IMR-90 (cell line): ENCODE results near the gene DCLRE1B. TPM values are rescaled to one million over a fixed set of nuclear protein-coding genes. Genes with fewer than 3 reads are reported as not detected.

Experiments
- ATAC-seq: fragments of 200-7000 bp; cut with Tn5 transposase; 2 replicates; pipeline ENCODE4 v1.9.1; 2020; ENCODE audit warnings: low read depth, mild to moderate bottlenecking, moderate library complexity
- BruUV-seq: library from RNA; stranded (reverse); fragments of 400-500 nt; replicated peaks from 2 replicates; lab custom pipeline; 2021; lab: Mats Ljungman, UMichigan
- CTCF ChIA-PET: fragments of 300-600 bp; formaldehyde crosslinking; extraction: SDS; loops from one replicate; lab custom pipeline; 2021; ENCODE audit warnings: antibody characterized with exemption; lab: Yijun Ruan, JAX
- POLR2A ChIA-PET: fragments of 300-600 bp; sonication (Branson Sonifier 250); formaldehyde crosslinking; loops from one replicate; lab custom pipeline; 2022; ENCODE audit warnings: antibody characterized with exemption; ENCODE audit not compliant: unreplicated experiment; lab: Charles Lee
- DNase-seq: peaks from one replicate; pipeline ENCODE4 v3.0.0; 2013
- H2AFZ ChIP-seq: replicated peaks from 2 replicates; pipeline ENCODE3; 2013; ENCODE audit warnings: low read length, mild to moderate bottlenecking; ENCODE audit not compliant: poor library complexity
- H2AK5ac ChIP-seq: 2 replicates; pipeline ENCODE4 v1.6.1; 2013; ENCODE audit warnings: low read depth, low read length, inconsistent platforms
- H2AK9ac ChIP-seq: replicated peaks from 2 replicates; pipeline ENCODE3; 2013; ENCODE audit warnings: mild to moderate bottlenecking, low read depth, low read length, moderate library complexity; ENCODE audit not compliant: poor library complexity
- H2BK120ac ChIP-seq: 2 replicates; pipeline ENCODE4 v1.6.1; 2013; ENCODE audit warnings: low read depth, low read length, inconsistent platforms
- H2BK15ac ChIP-seq: 3 replicates; pipeline ENCODE4 v1.6.1; 2013; ENCODE audit warnings: low read depth, low read length, inconsistent platforms
- H2BK20ac ChIP-seq: 2 replicates; pipeline ENCODE4 v1.6.1; 2013; ENCODE audit warnings: low read depth, mild to moderate bottlenecking, inconsistent platforms, low read length, moderate library complexity
- H2BK5ac ChIP-seq: 2 replicates; pipeline ENCODE4 v1.6.1; 2013; ENCODE audit warnings: mild to moderate bottlenecking, low read depth, low read length, inconsistent platforms; ENCODE audit not compliant: poor library complexity, severe bottlenecking
- H3K14ac ChIP-seq: replicated peaks from 2 replicates; pipeline ENCODE4 v1.6.1; 2013; ENCODE audit warnings: low read depth, low read length, inconsistent platforms
- H3K18ac ChIP-seq: 2 replicates; pipeline ENCODE4 v1.6.1; 2013; ENCODE audit warnings: low read depth, low read length, control low read depth
- H3K23ac ChIP-seq: 2 replicates; pipeline ENCODE4 v1.6.1; 2013; ENCODE audit warnings: low read depth, low read length, inconsistent platforms
- H3K27ac ChIP-seq: 2 replicates; pipeline ENCODE4 v1.5.1; 2013; ENCODE audit warnings: mild to moderate bottlenecking, control low read depth, low read length; ENCODE audit not compliant: insufficient read depth
- H3K27me3 ChIP-seq: 2 replicates; pipeline ENCODE4 v1.6.1; 2013; ENCODE audit warnings: low read length; ENCODE audit not compliant: control insufficient read depth, insufficient read depth
- H3K36me3 ChIP-seq: 2 replicates; pipeline ENCODE4 v1.6.1; 2013; ENCODE audit warnings: low read length, mixed read lengths; ENCODE audit not compliant: control insufficient read depth, insufficient read depth
- H3K4ac ChIP-seq: 2 replicates; pipeline ENCODE4 v1.6.1; 2013; ENCODE audit warnings: low read depth, low read length, inconsistent platforms
- H3K4me1 ChIP-seq: 2 replicates; pipeline ENCODE4 v1.6.1; 2013; ENCODE audit warnings: low read length, mixed read lengths; ENCODE audit not compliant: control insufficient read depth, insufficient read depth
- H3K4me2 ChIP-seq: 2 replicates; pipeline ENCODE4 v1.6.1; 2013; ENCODE audit warnings: low read depth, mild to moderate bottlenecking, control low read depth, low read length, moderate library complexity
- H3K4me3 ChIP-seq: 2 replicates; pipeline ENCODE4 v1.5.1; 2013; ENCODE audit warnings: low read depth, mild to moderate bottlenecking, control low read depth, low read length, moderate library complexity; ENCODE audit not compliant: insufficient read depth
- H3K56ac ChIP-seq: 2 replicates; pipeline ENCODE4 v1.6.1; 2013; ENCODE audit warnings: low read length, inconsistent platforms; ENCODE audit not compliant: insufficient read depth; ENCODE audit errors: extremely low read depth
- H3K79me1 ChIP-seq, 2 experiments: 2 replicates each; pipeline ENCODE4 v1.6.1; 2013; ENCODE audit warnings: low read length in 2 of 2, inconsistent platforms in 1 of 2, low read depth in 1 of 2
- H3K9ac ChIP-seq: 2 replicates; pipeline ENCODE4 v1.6.1; 2013; ENCODE audit warnings: low read depth, low read length, control low read depth
- H3K9me1 ChIP-seq: 2 replicates; pipeline ENCODE4 v1.6.1; 2013; ENCODE audit warnings: low read length, inconsistent platforms; ENCODE audit not compliant: insufficient read depth
- H3K9me3 ChIP-seq: 2 replicates; pipeline ENCODE4 v1.6.1; 2013; ENCODE audit warnings: low read length; ENCODE audit not compliant: control insufficient read depth, insufficient read depth
- H4K20me1 ChIP-seq: 2 replicates; pipeline ENCODE4 v1.6.1; 2013; ENCODE audit warnings: low read length, inconsistent platforms; ENCODE audit not compliant: insufficient read depth
- H4K5ac ChIP-seq: 2 replicates; pipeline ENCODE4 v1.6.1; 2013; ENCODE audit warnings: mild to moderate bottlenecking, low read depth, low read length, control low read depth
- H4K8ac ChIP-seq, 2 experiments: 2 replicates each; pipeline ENCODE4 v1.6.1; 2013; ENCODE audit warnings: low read depth in 2 of 2, low read length in 2 of 2, control low read depth in 1 of 2, inconsistent platforms in 1 of 2
- H4K91ac ChIP-seq: 2 replicates; pipeline ENCODE4 v1.6.1; 2013; ENCODE audit warnings: low read depth, low read length, inconsistent platforms; ENCODE audit not compliant: insufficient read depth
- BHLHE40 ChIP-seq: fragments of 150-350 bp; IDR thresholded peaks from 2 replicates; pipeline ENCODE4 v1.6.1; 2016; ENCODE audit warnings: mild to moderate bottlenecking, low read depth, low read length
- CHD1 ChIP-seq: IDR thresholded peaks from 2 replicates; pipeline ENCODE4 v1.6.1; 2012; ENCODE audit warnings: low read depth, low read length, improper control_type of control experiment
- FOS ChIP-seq: fragments of 150-350 bp; IDR thresholded peaks from 2 replicates; pipeline ENCODE4 v1.6.1; 2016; ENCODE audit warnings: low read depth, low read length
- MAFK ChIP-seq: IDR thresholded peaks from 2 replicates; pipeline ENCODE4 v1.6.1; 2012; ENCODE audit warnings: low read depth, low read length, improper control_type of control experiment
- MAZ ChIP-seq: IDR thresholded peaks from 2 replicates; pipeline ENCODE4 v1.6.1; 2012; ENCODE audit warnings: low read depth, mild to moderate bottlenecking, low read length, improper control_type of control experiment, moderate library complexity, borderline replicate concordance
- MXI1 ChIP-seq: IDR thresholded peaks from 2 replicates; pipeline ENCODE4 v1.6.1; 2012; ENCODE audit warnings: low read depth, mild to moderate bottlenecking, low read length, moderate library complexity, borderline replicate concordance
- NFE2L2 ChIP-seq: fragments of 150-350 bp; IDR thresholded peaks from 2 replicates; pipeline ENCODE4 v1.6.1; 2016; ENCODE audit warnings: low read depth, mild to moderate bottlenecking, low read length
- POLR2A ChIP-seq: IDR thresholded peaks from 2 replicates; pipeline ENCODE4 v1.6.1; 2012; ENCODE audit warnings: mild to moderate bottlenecking, low read depth, low read length
- RAD21 ChIP-seq: IDR thresholded peaks from 2 replicates; pipeline ENCODE4 v1.6.1; 2012; ENCODE audit warnings: low read length, improper control_type of control experiment
- RCOR1 ChIP-seq: IDR thresholded peaks from 2 replicates; pipeline ENCODE4 v1.6.1; 2012; ENCODE audit warnings: mild to moderate bottlenecking, low read length, improper control_type of control experiment; ENCODE audit not compliant: insufficient replicate concordance
- RFX5 ChIP-seq: IDR thresholded peaks from 2 replicates; pipeline ENCODE4 v1.8.0; 2012; ENCODE audit warnings: low read depth, mild to moderate bottlenecking, low read length, moderate library complexity
- SMC3 ChIP-seq: fragments of 150-350 bp; IDR thresholded peaks from 2 replicates; pipeline ENCODE4 v1.6.1; 2016; ENCODE audit warnings: low read depth, mild to moderate bottlenecking, antibody characterized with exemption, low read length, moderate library complexity
- WGBS, 2 experiments: methylation state at CpG; one replicate each; pipeline versions ENCODE4 v1.1.5 to v1.1.7; 2013; ENCODE audit warnings: missing lambda C conversion rate in 2 of 2; ENCODE audit not compliant: insufficient read length in 1 of 2; ENCODE audit errors: extremely low coverage in 2 of 2; 5-methylcytosine and 5-hydroxymethylcytosine counted together
- dilution Hi-C: fragments of 300-500 bp; cut with HindIII; formaldehyde crosslinking; loops from one replicate; pipeline ENCODE4 v1.14.3; 2018; ENCODE audit warnings: low sequenced_read_pairs; ENCODE audit not compliant: unreplicated experiment
- in situ Hi-C: fragments of 300-500 bp; cut with MboI; formaldehyde crosslinking; loops from 3 replicates; pipeline ENCODE4 v1.14.3; 2019; ENCODE audit warnings: low sequenced_read_pairs, inconsistent platforms, mixed read lengths
- intact Hi-C: fragments of 100-400 bp; cut with micrococcal nuclease; formaldehyde crosslinking; loops from 2 replicates; pipeline ENCODE4 v1.10.0; 2022
- polyA plus RNA-seq, 3 experiments: library from polyadenylated mRNA; depleted of rRNA; stranded (reverse); fragments of >200 nt; gene quantifications; 2 replicates each; pipeline ENCODE4 v1.2.3, GENCODE V29; 2012; ENCODE audit warnings: low replicate concordance in 1 of 3
- total RNA-seq: library from RNA; depleted of rRNA; stranded (reverse); fragments of >200 nt; gene quantifications from 2 replicates; pipeline ENCODE4 v1.2.3, GENCODE V29; 2012
- TF ChIP-seq, protein P1 (sequence below): conservative IDR thresholded peaks from 2 replicates; pipeline ENCODE4 v1.5.1; 2012; ENCODE audit warnings: mild to moderate bottlenecking, low read depth, low read length, improper control_type of control experiment
- TF ChIP-seq, protein P2 (sequence below): fragments of 150-350 bp; IDR thresholded peaks from 2 replicates; pipeline ENCODE4 v1.6.1; 2016; ENCODE audit warnings: low read depth, mild to moderate bottlenecking, low read length, moderate library complexity, borderline replicate concordance
- TF ChIP-seq, protein P3 (sequence below): fragments of 150-350 bp; IDR thresholded peaks from 2 replicates; pipeline ENCODE4 v1.6.1; 2017; ENCODE audit warnings: mild to moderate bottlenecking, antibody characterized with exemption, low read length, low read depth

The DCLRE1B gene
- total and polyA plus RNA-seq, 2 of the 4 experiments (the other 2 are of a cell fraction), result 4.9 to 6.1 TPM

- H2AK5ac ChIP-seq, result no peak overlapping the region
- CTCF ChIA-PET, result interaction anchor here (0.6 to 0.9 kb wide), 2 partner anchors 11 to 78 kb away, joined by 3 read pairs; no protein-coding TSS in a partner anchor
- H4K8ac ChIP-seq, result no peak overlapping the region
- H4K20me1 ChIP-seq, result no peaks in the 10 kb centered on the region
- no peak overlapping the region for H2BK120ac ChIP-seq
- no CpG with 5 or more reads among the region's 2 CpGs for WGBS, 2 experiments
- no TSS peak for BruUV-seq
- TF ChIP-seq, protein P1, sequence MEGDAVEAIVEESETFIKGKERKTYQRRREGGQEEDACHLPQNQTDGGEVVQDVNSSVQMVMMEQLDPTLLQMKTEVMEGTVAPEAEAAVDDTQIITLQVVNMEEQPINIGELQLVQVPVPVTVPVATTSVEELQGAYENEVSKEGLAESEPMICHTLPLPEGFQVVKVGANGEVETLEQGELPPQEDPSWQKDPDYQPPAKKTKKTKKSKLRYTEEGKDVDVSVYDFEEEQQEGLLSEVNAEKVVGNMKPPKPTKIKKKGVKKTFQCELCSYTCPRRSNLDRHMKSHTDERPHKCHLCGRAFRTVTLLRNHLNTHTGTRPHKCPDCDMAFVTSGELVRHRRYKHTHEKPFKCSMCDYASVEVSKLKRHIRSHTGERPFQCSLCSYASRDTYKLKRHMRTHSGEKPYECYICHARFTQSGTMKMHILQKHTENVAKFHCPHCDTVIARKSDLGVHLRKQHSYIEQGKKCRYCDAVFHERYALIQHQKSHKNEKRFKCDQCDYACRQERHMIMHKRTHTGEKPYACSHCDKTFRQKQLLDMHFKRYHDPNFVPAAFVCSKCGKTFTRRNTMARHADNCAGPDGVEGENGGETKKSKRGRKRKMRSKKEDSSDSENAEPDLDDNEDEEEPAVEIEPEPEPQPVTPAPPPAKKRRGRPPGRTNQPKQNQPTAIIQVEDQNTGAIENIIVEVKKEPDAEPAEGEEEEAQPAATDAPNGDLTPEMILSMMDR, result no peak
- TF ChIP-seq BHLHE40 (no peak), MAFK (no peak), POLR2A (no peak), MXI1 (no peak), RFX5 (no peak), NFE2L2 (no peak), RCOR1 (no peak), SMC3 (no peak), MAZ (no peak), CHD1 (no peak), FOS (no peak), RAD21 (no peak)
- TF ChIP-seq, protein P2, sequence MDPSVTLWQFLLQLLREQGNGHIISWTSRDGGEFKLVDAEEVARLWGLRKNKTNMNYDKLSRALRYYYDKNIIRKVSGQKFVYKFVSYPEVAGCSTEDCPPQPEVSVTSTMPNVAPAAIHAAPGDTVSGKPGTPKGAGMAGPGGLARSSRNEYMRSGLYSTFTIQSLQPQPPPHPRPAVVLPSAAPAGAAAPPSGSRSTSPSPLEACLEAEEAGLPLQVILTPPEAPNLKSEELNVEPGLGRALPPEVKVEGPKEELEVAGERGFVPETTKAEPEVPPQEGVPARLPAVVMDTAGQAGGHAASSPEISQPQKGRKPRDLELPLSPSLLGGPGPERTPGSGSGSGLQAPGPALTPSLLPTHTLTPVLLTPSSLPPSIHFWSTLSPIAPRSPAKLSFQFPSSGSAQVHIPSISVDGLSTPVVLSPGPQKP, result no peak
- TF ChIP-seq, protein P3, sequence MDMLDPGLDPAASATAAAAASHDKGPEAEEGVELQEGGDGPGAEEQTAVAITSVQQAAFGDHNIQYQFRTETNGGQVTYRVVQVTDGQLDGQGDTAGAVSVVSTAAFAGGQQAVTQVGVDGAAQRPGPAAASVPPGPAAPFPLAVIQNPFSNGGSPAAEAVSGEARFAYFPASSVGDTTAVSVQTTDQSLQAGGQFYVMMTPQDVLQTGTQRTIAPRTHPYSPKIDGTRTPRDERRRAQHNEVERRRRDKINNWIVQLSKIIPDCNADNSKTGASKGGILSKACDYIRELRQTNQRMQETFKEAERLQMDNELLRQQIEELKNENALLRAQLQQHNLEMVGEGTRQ, result no peak
- no peak overlapping the region for H4K91ac ChIP-seq
- H2BK5ac ChIP-seq, result no peak overlapping the region
- H2BK20ac ChIP-seq, result no peak overlapping the region
- POLR2A ChIA-PET, result no interaction called here
- no peak overlapping the region for H4K5ac ChIP-seq
- H3K4me3 ChIP-seq, result no peak overlapping the region
- in situ Hi-C loops (no loop called here), intact Hi-C loops (no loop called here), dilution Hi-C loops (no loop called here)
- no peak overlapping the region for H3K9ac ChIP-seq
- no peak overlapping the region for H3K56ac ChIP-seq
- ATAC-seq, result no peak
- H3K36me3 ChIP-seq, result peaks cover 5% of the 10 kb centered on the region
- H3K23ac ChIP-seq, result no peak overlapping the region; the same call in 1 of the 2 replicates
- H3K27me3 ChIP-seq, result no peaks in the 10 kb centered on the region
- H2AFZ ChIP-seq, result no peak overlapping the region
- H3K4ac ChIP-seq, result no peak overlapping the region
- H3K4me1 ChIP-seq, result no peaks in the 10 kb centered on the region
- H3K9me3 ChIP-seq, result no peaks in the 10 kb centered on the region
- no peak overlapping the region for H3K18ac ChIP-seq
- H3K4me2 ChIP-seq, result no peak overlapping the region
- H2AK9ac ChIP-seq, result no peak overlapping the region
- H3K9me1 ChIP-seq, result no peaks in the 10 kb centered on the region
- H2BK15ac ChIP-seq, result no peak overlapping the region
- no peak for DNase-seq
- no peak overlapping the region for H3K14ac ChIP-seq
- H3K27ac ChIP-seq, result no peak overlapping the region
- no peaks in the 10 kb centered on the region for H3K79me1 ChIP-seq
Measured at GRCh38 chr1:113890816-113891215, 14.3 kb upstream of the DCLRE1B start.
